GM04504 (cell line): ENCODE results near the gene RBMXL2.

Experiments
- DNase-seq: peaks from one replicate; pipeline ENCODE4 v3.0.0-alpha.2; 2012; ENCODE audit warnings: low read depth

RBMXL2 gene

GRCh38 chr11:7088921-7089320 lies at the start of gene RBMXL2:
Gene RBMXL2, plus strand, starts transcription at chr11:7088998. Its CDS starts 123 bp downstream, at chr11:7089121.
- DNase-seq: no peak

GRCh38 chr11:7046474-7047175 lies 42.2 kb upstream of the RBMXL2 start:
- peak; percentile 2 for DNase-seq

DNA sequence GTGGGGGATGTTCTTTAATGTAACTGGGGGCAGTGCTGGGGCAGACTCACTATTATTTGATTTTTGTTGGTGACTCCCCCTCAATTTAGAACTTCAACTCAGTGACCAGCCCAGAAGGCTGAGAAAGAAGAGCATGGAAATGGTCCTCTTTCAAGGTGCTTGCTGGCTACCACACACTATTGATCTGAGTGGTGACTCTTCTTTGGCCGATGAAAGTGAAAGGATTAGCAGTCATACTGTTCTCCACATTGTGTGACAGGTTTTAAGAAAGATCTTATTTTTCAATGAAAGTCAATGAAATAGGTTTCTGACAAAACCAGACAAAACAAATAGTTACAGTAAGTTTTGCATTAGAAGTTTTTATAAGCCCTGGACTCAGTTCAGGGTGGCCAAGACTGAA lies 38.6 kb upstream of the RBMXL2 start:
- DNase-seq: no peak

GRCh38 chr11:7056828-7057513 lies 31.8 kb upstream of the RBMXL2 start:
- DNase-seq: no peak

GRCh38 chr11:7057641-7058040 lies 31.2 kb upstream of the RBMXL2 start:
- no peak for DNase-seq

GRCh38 chr11:7060868-7061267 lies 27.9 kb upstream of the RBMXL2 start:
- peak; percentile 20 for DNase-seq

DNA sequence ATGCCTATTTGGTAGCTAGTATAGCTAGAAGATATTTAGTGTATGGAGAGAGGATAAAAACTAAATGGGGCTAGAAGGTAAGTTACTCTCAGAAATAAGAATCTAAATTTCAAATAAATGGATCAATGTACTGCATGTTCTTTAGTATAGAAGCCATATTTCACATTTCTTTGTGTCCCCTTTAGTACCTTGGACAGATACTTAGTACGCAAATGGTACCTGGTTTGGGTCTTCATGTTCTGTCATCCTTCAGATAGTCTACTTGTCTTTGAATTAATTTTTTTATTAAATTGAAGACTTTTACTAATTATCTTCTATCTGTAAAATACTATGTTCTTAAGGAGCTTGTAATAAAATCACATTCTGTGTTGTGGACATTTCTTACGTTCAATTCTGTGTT lies 26.3 kb upstream of the RBMXL2 start:
- no peak for DNase-seq

DNA sequence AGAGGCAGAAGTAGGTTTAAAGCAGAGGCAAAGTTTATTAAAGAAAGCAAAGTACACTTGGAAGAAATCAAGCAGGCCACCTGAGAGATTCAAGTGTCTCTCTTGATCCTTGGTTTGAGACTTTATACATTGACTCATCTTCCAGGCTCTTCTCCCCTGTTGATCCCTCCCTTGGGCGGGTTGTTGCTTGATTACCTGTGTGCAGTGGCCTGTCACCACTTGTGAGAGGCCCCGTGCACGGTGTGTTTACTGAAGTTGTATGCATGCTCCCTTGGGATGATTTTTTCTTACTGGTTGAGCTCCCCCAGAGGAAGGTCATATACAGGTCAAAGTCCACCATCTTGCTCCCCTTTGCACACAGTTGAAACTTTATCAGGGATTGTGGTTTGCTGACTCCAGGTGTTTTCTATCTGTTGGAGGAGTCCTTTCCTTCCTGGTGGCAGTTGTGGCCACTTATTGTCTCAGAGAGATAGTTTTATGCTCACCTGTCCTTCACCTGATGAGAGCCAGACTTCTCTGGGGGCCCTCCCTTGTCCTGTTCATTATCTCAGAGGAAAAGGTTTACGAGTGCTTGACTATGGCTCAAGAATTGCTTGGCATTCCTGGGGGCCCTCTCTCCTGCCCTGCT lies 16.3 kb upstream of the RBMXL2 start:
- DNase-seq: no peak

GRCh38 chr11:7077101-7077500 lies 11.7 kb upstream of the RBMXL2 start:
- DNase-seq: no peak

DNA sequence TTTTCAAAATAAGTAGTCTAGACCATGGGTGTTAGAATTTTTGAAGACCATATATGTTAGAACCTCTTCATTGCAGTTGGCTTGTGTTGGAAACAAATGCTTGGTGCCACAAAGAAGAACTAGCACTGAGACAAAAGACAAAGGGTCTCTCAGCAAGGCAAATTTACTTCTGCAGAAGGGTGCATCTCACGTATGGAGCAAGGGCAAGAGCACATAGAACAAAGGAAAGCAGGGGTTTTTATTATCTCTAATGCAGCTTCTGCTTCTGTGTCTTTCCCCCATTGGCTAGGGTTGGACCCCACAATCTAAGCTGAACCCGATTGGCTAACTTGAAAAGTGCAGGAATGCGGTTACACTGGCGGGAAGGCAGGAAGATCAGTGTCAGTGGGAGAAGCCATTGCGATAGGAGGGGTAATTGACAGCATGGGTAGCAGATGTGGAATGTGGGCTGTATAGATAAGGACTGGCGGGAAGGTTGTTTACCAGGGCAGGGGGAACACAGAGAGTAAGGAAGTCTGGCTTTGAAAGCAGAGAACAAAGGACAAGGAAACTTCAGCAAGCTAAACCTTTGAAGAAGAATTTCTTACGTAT lies 9.2 kb upstream of the RBMXL2 start:
- no peak for DNase-seq

- no peak for DNase-seq
These were observed 7.9 kb upstream of the RBMXL2 start for GRCh38 chr11:7080900-7081299.

DNA sequence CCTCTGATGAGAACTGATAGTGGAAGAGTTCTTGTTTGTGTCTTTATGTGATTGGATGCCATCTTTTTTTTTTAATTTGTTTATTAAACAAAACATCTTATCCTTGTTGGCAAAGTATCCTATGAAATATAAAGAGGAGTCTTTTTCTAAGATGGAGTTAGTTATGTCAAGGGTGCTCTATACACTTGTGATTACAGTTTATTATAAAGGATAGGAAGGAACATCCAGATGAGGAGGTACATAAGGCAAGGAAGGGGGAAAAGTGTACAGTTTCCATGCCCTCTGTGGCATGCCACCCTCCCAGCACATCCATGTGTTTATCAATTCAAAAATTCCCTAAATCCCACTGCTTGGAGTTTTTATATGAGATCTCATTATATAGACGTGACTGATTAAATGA lies 7.4 kb upstream of the RBMXL2 start:
- no peak for DNase-seq

- no peak for DNase-seq
These were observed 792 bp downstream of the RBMXL2 start for GRCh38 chr11:7089328-7090251.

DNA sequence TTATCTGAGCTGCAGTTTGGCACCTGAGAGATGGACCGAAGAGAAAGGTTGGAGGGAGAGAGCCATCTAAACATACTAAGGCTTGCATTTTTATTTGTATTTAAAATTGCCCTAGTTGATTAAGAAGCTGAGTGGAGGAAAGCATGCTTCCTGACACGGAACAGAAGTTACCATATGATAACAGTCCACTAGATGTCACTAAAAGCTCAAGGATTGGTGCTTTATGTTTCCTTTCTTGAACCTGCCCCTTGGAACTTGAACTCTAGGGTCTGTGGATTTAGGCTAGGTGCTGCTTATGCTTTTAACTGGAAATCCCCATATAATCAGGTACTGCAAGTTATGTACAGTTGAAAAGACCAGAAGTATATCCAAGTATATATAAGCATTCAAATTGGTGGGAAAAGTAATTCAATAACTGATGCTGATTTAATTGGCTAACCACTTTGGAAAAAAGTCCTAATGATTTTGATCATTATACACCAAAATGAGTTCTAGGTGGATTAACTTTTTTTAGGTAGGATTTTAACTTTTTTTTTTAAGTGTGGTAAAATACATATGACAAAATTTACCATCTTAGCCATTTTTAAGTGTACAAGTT lies 9.5 kb downstream of the RBMXL2 start:
- peak; percentile 13 for DNase-seq

GRCh38 chr11:7115780-7116179 lies 27.0 kb downstream of the RBMXL2 start:
- no peak for DNase-seq

DNA sequence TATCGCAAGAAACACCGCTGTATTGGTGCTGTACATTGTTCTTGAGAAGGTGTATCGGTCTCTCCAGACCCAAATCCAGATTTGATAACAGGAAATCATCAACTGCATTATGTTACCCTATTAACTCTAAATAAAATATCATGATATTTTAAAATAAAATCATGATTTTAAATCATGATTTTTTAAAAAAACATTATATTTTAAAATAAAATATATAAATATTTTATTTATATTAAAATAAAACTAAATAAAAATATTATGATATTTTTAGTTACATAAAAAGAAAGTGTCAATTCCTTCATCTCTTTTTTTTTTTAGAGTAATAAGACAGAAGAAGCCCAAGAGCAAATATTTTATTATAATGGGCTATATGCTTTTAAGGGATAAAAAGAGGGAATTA lies 27.6 kb downstream of the RBMXL2 start:
- DNase-seq: no peak

- DNase-seq: no peak
These were observed 49.3 kb downstream of the RBMXL2 start for GRCh38 chr11:7138051-7138450.
